Right renal cortex interstitium (tissue), 3 donors: ENCODE data around the gene C11orf97. TPM values are rescaled to one million over a fixed set of nuclear protein-coding genes. Genes with fewer than 3 reads are reported as not detected.
"Not testable (repeated sequence)": the region's sequence is repeated elsewhere in the genome, so short reads cannot be mapped to it uniquely, and the experiment has no call there.

Experiments used
- DNase-seq, 3 donors: peaks; one replicate each; pipeline ENCODE4 v3.0.0-alpha.2; 2013; ENCODE audit warnings: low read depth in 3 of 3, low spot score in 2 of 3
- polyA plus RNA-seq, 3 donors: library from polyadenylated mRNA; unstranded; fragments of 120-200 nt; gene quantifications; one replicate each; pipeline ENCODE4 v1.2.1, GENCODE V29; 2013; ENCODE audit not compliant: insufficient read length in 3 of 3

Gene C11orf97, protein sequence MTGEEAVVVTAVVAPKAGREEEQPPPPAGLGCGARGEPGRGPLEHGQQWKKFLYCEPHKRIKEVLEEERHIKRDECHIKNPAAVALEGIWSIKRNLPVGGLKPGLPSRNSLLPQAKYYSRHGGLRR
- under 1 TPM; 0.25 to 0.39 (median 0.29) TPM for polyA plus RNA-seq

DNA sequence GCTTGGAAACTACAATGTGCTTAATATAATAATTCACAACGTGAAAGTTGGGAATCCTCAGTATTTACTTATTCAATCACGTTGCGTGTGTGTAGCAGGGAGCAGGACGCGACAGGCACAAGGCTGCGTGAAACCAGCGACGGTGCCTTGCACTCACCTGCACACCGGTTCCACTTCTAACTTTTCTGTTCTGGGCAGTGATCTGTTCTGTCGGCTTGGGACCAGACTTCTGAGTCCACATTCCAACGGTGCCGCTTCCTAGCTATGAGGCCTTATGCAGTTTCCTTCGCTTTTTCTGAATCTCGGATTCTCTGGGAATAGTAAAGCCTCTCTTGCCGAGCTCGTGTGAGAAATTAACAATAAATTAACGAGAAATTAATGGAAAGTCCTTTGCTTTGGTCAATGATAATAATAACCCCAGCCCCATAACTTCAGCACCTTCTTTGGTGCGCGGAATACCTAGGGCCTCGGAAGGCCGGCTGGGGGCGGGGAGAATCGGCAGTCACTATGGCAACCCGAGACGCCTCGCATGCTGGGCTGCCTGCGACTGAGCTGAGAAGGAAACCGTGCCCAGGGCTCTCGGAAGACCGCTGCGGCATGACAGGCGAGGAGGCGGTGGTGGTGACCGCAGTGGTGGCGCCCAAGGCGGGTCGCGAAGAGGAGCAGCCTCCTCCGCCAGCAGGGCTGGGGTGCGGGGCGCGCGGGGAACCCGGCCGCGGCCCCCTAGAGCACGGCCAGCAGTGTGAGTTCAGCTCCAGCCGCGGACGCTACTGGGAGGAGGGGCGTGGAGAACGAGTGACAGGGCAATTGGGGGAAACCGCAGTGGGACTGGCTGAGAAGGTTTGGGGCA is at the start of gene C11orf97:
Gene C11orf97, plus strand, starts transcription at position 530 of the 850 bp plus-strand sequence. Its CDS starts 68 bp downstream, at position 598.
- peak in 1 of 3 donors; percentile 37 for DNase-seq

DNA sequence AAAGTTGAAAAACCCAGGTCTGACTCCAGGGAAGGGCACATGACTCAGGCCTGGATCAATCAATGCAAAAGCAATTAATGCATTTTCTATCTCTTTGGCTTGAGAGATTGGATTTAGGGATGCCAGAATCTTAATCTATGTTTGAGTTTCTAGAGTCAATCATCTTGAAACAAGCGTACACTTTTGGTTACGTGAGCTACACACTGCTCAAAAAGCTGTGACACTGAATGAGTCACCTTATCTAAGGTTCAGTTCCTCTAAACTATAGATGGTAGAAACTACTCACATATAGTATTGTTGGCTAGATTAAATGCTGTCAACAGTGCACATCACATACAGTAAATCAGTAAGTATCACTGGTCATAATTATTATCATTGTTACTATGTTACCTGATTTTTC is 42.8 kb upstream of the C11orf97 start:
- DNase-seq, result no peak

DNA sequence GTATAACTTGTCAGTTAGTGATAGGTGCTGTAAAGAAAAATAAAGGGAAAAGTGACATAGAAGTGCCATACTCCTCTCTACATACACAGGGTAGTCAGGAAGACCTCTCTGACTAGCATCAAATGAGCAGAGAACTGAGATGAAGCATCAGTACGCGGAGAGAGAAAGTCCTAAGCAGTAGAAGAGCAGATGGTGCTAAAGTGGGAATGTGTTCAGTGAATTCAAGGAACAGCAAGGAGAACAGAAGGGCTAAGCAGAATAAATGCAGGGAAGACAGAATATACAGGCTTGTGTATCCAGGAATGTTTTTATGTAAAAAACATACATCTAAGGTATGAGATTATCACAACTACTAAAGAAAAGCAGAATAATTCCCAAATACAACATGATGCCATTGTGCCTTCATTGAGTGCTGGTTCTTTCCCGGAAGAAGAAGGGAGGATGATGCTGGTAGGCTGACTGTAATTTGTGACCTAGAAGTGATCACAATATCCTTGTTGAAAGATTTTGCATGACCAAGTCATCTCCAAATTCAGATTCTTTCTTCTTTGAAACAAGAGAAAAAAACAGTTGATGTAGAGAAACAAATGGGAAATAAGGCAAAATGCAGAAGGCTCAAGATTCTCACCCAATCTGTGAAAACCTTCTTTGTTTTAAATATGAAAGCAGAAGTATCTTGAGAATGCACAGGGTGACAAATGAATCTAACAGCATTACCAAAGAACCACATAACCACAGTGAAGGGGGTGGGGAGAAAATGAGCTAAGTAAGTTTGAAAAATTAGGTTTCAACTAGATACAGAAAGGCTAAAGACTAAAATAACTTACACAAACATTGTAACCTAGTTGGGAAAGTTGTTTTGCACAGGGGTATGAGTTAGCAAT is 39.1 kb upstream of the C11orf97 start:
- no peak for DNase-seq

DNA sequence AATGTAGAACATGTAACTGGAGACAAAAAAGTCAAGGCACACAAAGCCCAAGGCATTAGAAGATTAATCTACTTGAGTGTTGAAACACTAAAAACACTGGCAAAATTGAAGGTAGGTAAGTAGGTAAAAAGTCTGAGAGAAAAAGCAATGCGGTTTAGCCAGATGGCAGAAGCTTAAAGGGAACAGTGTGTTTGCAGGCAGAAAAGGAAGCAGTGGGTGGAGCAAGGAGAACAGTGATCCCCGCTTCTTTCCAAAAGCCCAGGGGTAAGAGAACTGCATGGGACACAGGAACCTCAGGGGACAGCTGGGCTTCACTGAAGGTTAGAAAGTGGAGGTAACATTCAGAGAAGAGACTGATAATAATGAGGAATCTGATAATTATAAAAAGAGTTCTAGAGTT is 34.6 kb upstream of the C11orf97 start:
- DNase-seq, result no peak

DNA sequence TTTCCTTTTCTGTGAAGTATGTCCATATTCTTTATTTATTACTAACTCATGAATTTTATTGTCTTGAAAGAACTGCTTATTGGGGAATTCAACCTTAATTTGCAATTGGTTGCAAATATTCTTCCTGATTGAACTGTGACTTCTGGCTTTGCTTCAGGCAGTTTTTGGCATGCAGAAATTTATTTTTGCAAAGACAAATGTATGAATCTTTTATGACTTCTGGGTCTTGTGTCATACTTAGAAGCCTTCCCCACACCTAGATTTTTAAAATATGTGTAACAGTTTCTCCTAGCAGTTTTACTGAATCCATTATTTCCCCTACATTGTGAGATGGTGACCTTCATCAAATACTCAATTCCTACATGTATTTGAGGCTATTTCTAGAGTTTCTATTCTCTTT is 30.9 kb upstream of the C11orf97 start:
- no peak for DNase-seq

DNA sequence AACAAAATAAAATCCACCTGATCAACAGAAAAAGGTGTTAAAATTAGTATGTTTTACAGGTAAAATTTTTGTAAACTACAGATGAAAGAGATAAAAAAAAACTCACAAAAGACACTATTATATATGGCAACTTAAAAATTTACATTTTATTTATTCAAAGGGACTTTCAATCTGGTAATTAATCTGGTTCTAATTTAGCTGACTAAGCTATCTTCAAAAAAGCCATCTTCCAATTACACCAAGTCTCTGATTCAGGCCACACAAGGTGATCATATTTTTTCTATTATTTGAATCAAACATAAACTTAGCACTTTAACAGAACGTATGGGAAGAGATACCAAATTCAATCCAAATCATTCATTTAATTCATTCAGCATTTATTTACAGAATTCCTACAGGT is 26.2 kb upstream of the C11orf97 start:
- DNase-seq, result no peak

DNA sequence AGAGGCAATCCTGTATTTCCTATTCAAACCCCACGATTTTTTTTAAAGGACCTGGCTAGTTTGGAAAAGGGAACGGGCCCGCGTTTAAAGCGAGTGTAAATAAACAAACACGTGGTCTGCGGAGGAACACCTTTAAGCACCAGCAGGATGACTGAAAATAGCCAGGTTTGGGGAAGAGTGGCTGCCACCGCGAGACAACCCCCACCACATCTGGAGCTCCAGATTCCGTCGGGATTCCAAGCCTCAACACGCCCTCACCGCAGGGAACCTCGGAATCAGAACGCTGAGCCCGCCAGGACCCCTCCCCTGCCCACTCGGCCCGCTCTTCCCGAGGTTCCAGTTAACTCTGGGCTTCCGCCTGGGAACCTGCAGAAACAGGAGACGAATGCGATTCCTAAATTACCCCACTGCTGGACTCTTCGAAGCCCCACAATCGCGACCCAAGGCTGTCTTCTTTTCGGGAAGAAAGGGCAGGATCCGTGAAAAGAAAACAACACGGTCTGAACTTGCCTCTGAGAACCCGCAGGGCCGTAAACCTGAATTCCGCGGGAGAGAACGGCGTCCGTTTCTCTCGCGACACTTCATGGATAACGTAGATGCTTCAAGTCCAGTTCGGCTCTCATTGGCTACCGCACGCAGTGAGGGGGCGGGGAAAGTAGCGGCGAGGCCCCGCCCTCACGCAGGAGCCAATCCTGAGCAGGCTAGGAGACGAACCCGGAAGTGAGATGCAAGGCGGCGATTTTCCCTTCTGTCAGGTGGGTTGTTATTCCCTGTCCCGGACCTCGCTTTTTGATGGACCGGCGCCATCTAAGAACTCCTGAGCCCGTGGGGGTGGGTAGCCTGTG is 18.8 kb upstream of the C11orf97 start, which contains the start of the genes ANKRD49 and MRE11:
Gene ANKRD49, plus strand, starts transcription at position 704 of the 845 bp plus-strand sequence. CDS start 2,710 bp downstream, outside the sequence.
Gene MRE11, minus strand, starts transcription at position 564 of the 845 bp plus-strand sequence. CDS start 1,043 bp downstream, outside the sequence.
- DNase-seq, result peak; percentile 89 to 97 (median 96)

DNA sequence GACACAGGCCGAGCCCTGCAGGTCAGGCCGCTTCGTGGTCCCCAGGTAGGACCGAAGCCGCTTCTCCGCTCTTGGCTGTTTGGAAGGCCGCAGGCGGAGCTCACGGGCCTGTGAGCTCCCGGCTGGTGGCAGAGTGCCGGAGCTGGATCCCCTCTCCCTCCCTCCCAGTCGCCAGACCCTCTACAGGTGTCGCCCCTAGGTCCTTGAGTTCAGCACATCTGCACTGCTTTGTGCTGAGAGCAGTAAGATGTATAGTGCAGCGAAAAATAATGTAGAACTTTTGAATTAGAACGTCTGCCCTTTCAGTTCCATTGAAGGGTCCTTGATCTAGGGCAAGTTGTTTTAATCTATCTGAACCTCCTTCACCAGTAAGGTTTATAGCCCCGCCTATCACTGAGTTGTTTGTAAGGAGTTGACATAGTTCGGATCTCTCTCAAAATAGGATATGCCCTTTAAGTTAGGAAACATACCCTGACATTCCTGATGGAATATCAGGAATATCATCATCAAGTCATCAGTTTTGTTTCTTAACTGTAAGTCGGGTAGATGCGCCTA is 18.1 kb upstream of the C11orf97 start:
- peak in 1 of 3 donors; percentile 2 for DNase-seq

DNA sequence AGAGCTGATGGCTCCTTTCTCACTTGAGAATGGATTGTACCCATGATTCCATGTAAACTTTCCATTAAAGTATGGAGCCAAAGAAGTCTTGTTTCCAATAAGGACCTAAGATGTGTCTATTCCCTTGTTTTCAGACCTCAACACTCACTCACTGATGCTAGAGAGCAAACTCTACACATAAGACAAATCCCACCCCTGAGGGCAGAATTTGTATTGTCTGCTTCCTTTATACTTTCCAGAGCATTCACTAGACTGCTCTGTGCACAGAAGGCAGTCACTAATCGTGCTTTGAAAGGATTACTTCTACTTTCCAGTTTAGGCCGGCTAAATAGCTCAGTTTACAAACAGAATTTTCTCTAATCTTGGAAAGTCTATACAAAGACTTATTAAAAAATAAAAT is 12.1 kb upstream of the C11orf97 start:
- no peak for DNase-seq

DNA sequence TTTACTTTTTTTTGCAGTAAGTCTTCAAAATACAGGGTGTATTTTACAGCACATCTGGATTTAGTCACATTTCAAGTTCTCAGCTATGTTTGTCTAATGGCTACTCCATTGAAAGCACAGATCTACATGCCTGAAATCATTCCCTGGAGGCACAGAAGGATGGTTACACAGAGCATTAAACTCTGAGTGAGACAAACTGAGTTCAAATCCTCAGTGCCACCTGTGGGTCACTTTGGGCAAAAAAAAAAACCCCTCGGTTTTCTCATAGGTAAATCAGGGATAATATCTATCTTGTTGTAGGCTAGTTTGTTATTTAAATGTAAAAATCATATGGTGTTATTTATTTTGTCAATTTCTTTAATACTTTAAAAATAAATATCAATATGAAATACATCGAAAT is 10.7 kb upstream of the C11orf97 start:
- no peak for DNase-seq

DNA sequence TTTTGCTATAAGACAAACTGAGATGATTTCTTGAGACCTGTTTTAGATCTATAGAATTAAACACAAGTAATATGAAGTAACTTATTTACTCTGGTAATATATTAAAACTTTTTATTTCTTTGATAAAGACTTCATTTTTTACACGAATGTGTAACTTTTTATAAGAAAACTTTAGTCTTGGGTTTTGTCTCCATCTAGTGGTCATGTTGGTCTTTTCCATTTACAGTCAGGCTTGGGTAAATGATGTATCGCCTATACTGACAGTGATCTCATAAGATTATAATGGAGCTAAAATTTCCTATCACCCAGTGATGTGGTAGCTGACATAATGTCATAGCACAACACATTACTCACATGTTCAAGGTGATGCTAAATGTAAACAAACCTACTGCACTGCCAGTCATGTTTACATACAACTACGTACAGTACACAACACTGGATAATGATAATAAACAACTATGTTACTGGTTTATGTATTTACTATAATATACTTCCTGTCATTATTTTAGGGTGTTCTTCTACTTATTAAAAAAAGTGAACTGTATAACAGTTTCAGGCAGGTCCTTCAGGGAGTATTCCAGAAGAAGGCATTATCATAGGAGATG is 7.5 kb upstream of the C11orf97 start:
- peak in 1 of 3 donors; percentile 32 for DNase-seq

DNA sequence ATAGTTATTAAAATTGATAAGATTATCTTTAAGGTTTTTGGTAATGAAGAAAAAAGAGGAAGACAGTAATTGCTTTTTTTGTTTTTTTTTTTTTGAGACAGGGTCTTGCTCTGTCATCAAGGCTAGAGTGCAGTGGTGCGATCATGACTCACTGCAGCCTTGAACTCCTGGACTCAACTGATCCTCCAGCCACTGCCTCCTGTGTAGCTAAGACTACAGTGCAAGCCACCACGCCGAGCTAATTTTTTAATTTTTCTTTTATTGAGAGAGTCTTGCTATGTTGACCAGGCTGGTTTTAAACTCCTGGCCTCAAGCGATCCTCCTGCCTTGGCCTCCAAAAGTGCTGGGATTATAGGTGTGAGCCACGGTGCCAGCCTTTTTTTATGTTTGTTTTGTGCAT is 5.7 kb upstream of the C11orf97 start:
- not testable (repeated sequence) for DNase-seq

DNA sequence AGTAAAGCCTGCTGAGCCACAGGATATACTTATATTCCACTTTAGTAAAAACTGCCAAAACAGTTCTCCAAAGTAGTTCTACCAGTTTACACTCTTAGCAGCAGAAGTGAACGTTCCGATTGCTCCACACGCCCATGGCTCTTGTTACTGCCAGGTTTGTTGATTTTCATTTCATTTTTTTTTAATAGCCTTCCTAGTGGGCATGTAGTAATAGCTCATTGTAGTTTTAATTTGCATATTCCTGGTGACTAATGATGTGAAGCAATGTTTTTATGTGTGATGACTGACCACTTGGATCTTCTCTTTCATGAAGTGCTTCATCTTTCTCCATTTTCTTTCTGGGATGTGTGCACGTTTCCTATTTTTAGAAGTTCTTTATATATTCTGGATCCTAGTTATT is 4.8 kb upstream of the C11orf97 start:
- no peak for DNase-seq

DNA sequence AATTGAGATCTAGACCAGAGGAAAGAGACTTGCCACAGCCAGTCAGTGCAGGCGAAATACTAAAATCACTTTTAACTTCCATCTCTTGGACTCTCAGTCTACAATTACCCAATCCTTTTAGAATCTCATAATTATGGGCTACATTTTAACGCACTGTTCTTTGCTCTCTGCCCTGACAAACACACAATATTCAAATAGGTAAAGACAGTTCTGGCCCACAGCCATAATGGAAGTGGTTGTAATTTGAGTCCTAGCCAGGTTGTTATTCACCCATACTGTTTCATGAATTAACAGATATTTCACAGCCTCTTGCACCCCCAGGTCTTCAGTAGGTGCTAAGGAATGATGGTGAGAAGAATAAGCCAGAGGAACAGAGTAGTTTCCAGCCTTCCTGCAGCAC is 830 bp downstream of the C11orf97 start:
- no peak for DNase-seq

DNA sequence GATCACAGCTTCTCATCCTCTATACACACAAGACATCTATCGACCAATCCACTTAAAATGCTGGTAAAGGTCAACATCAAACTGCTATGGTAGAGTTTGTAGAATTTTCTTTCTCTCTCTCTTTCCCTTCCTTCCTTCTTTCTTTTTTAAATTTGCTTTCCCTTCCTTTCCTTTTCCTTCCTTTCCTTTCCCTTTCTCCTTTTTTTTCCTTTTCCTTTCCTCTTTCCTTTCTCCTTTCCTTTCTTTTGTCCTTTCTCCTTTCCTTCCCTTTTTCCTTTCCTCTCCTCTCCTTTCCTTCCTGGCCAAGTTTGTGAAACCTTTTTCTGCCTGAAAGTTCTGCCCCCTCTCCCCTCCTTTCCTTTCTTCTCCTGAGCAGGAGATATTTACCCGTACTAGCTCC is 3.1 kb downstream of the C11orf97 start:
- no peak for DNase-seq

DNA sequence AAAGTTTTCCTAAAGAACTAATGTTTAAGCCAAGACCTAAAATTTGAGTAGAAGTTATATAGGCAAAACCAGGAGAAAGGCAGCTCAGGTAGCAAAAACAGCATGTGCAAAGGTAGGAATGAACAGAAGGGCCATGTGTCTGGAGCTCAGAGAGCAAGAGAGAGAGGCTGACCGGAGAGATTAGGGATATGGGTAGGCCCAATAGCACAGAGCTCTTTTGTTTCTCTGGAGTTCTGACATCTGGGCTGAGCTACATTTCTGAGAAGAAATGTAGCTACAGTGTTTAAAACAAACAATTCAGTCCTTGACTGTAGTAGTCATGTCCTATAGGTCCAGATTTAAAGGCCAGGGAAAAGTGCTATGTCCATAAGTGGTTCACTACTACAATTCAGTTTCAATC is 4.5 kb downstream of the C11orf97 start:
- no peak for DNase-seq

DNA sequence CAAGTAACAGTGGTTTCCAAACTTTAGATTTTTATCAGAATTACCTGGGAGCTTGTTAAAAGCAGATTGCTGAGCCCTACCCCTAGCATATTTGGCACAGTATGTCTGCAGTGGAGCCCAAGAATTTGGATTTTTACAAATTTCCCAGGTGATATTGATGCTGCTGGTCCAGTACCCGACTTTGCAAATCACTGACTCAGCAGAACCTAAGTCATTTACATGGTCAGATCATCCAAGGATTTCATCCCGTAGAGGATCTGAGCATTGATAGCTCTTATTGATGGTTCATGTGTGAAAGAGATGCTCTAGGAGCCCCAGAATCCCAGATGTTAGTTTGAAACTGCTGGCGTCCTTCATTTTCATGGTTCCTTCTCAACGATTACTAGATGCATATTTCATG is 6.0 kb downstream of the C11orf97 start:
- DNase-seq, result no peak

DNA sequence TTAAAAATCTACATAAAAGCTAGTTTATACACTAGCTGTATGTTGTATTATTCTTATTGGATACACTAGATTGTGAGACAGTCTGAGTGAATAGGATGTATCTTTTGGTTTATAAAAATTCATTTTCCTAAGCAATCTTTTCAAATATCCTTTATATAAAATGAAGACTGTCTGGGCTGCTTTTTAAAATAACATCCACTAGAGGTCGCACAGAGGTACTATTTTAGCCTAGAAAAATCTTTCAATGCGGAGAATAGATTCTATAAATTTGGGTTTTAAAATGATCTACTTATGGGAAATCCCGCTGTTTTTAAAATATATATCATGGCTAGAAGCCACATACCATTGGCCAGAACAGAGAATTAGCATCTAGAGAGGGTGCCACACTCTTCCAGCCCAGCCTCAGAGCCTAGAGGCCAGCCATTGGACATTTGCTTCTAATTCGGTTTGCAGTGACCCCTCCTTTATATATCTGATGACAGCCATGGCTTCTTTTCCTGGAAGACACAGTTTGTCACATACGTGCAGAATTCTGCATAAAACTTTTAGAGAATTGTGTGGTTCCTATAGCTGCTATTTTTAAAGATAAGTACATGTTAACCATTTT is 7.3 kb downstream of the C11orf97 start:
- peak in 1 of 3 donors; percentile 27 for DNase-seq

DNA sequence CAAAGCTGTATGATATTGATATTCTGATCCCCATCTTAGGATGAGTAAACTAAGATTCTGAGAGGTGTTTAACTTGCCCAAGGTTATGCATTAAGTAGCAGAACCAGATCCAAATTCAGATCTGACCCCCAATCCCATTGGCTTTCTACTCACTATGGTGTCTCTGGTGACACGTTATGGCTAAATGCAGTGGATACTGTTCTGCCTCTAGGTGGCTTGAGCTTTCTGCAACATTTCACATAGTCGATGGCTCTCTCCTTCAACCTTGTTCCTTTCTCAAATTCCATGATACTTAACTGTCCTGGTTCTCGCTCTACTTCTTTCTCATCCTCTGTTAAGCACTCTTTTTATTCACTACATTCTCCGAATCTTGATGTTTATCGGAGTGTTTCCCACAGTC is 9.4 kb downstream of the C11orf97 start:
- DNase-seq, result no peak
